ENCODE measurements around the gene HCK.

DNA sequence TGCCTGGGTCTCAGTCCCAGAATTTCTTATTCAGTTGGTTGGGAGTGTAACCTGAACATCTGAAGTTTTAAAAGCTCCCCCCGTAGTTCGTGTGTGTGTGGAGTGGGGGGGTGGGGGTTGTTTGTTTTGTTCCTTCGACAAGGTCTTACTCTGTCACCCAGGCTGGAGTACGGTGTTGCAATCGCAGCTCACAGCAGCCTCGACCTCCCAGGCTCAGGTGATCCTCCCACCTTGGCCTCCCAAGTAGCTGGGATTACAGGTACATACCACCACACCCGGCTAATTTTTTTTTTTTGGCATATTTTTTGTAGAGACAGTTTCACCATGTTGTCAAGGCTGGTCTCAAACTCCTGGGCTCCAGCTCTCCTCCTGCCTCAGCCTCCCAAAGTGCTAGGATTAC, 38.7 kb upstream of the HCK start:
- TF ChIP-seq, protein P1, sequence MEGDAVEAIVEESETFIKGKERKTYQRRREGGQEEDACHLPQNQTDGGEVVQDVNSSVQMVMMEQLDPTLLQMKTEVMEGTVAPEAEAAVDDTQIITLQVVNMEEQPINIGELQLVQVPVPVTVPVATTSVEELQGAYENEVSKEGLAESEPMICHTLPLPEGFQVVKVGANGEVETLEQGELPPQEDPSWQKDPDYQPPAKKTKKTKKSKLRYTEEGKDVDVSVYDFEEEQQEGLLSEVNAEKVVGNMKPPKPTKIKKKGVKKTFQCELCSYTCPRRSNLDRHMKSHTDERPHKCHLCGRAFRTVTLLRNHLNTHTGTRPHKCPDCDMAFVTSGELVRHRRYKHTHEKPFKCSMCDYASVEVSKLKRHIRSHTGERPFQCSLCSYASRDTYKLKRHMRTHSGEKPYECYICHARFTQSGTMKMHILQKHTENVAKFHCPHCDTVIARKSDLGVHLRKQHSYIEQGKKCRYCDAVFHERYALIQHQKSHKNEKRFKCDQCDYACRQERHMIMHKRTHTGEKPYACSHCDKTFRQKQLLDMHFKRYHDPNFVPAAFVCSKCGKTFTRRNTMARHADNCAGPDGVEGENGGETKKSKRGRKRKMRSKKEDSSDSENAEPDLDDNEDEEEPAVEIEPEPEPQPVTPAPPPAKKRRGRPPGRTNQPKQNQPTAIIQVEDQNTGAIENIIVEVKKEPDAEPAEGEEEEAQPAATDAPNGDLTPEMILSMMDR (IDR thresholded peaks at IDR 0.05) = no peak
- no peak for TF ChIP-seq POLR2AphosphoS5 (IDR thresholded peaks at IDR 0.05)
- TF ChIP-seq EP300 (IDR thresholded peaks at IDR 0.05) = no peak
- TF ChIP-seq POLR2A (IDR thresholded peaks at IDR 0.05) = no peak

Data from gastroesophageal sphincter (tissue), 3 donors.